HG03175 (cell line): Measurements from ENCODE around the gene ASB18.

Source experiments
- ATAC-seq: cut with Tn5 transposase; IDR thresholded peaks from one replicate; pipeline ENCODE4 v1.9.1; 2021; ENCODE audit warnings: mild to moderate bottlenecking, moderate library complexity; ENCODE audit not compliant: unreplicated experiment

ASB18 gene

GRCh38 chr2:236176951-236177350 lies 87.3 kb downstream of the ASB18 start:
- no peak for ATAC-seq

GRCh38 chr2:236176417-236176816 lies 87.8 kb downstream of the ASB18 start:
- ATAC-seq: no peak

- no peak for ATAC-seq
These were observed 88.6 kb downstream of the ASB18 start for GRCh38 chr2:236175548-236176150.

- no peak for ATAC-seq
These were observed 90.2 kb downstream of the ASB18 start for GRCh38 chr2:236173729-236174607.

GRCh38 chr2:236173036-236173728 lies 91.0 kb downstream of the ASB18 start:
- no peak for ATAC-seq

GRCh38 chr2:236172255-236173035 lies 91.8 kb downstream of the ASB18 start:
- no peak for ATAC-seq

GRCh38 chr2:236171680-236172254 lies 92.4 kb downstream of the ASB18 start:
- no peak for ATAC-seq

GRCh38 chr2:236171181-236171679 lies 93.0 kb downstream of the ASB18 start:
- ATAC-seq: no peak

GRCh38 chr2:236170590-236171165 lies 93.5 kb downstream of the ASB18 start:
- ATAC-seq: no peak

GRCh38 chr2:236169741-236170589 lies 94.2 kb downstream of the ASB18 start:
- ATAC-seq: no peak

GRCh38 chr2:236169151-236169721 lies 95.0 kb downstream of the ASB18 start:
- ATAC-seq: no peak

- no peak for ATAC-seq
These were observed 95.8 kb downstream of the ASB18 start, which contains the start of gene GBX2 for GRCh38 chr2:236168110-236169080. Gene GBX2 (minus strand): TSS chr2:236168386. CDS start chr2:236167971, 415 bp downstream.

GRCh38 chr2:236167297-236168109 lies 96.7 kb downstream of the ASB18 start:
- ATAC-seq: no peak

GRCh38 chr2:236166796-236167296 lies 97.4 kb downstream of the ASB18 start:
- ATAC-seq: no peak

GRCh38 chr2:236165842-236166795 lies 98.1 kb downstream of the ASB18 start:
- ATAC-seq: no peak
